Gastroesophageal sphincter (tissue), 3 donors: ENCODE data around the gene TMEM121B.

Experiments used
- CTCF ChIP-seq, 4 experiments: fragments of 200-600 bp in 2 of 4; fragments of 450-650 bp in 2 of 4; sonication (generic) in 1 of 4; IDR thresholded peaks; one replicate each; pipeline ENCODE4 v1.5.1; 2017 to 2019; ENCODE audit warnings: antibody characterized with exemption in 4 of 4, mild to moderate bottlenecking in 2 of 4, moderate library complexity in 2 of 4
- POLR2A ChIP-seq, 2 donors: fragments of 450-650 bp; IDR thresholded peaks; one replicate each; pipeline ENCODE4 v1.6.1; 2017; ENCODE audit warnings: antibody characterized with exemption in 2 of 2, mild to moderate bottlenecking in 2 of 2, moderate library complexity in 1 of 2
- POLR2AphosphoS5 ChIP-seq: sonication (generic); formaldehyde crosslinking; IDR thresholded peaks from one replicate; pipeline ENCODE4 v1.6.1; 2017; ENCODE audit warnings: antibody characterized with exemption

DNA sequence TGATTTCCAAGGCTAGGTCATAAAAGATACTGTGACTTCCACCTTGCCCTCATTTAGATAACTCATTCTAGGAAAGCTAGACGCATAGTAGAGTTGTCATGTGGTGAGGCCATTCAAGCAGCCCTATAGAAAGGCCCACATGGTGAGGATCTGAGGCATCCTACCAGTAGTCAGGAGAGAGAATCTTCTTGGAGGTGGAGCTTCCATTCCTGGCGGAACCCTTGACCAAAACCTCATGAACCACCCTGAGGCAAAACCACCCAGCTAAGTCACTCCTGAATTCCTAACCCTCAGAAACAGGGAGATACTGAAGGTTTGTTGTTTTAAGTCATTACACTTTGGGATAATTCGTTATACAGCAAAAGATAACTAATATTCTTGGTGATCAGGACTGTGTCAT is 40.8 kb upstream of the TMEM121B start:
- TF ChIP-seq CTCF (IDR thresholded peaks at IDR 0.05) (no peak), POLR2AphosphoS5 (no peak), POLR2A (IDR thresholded peaks at IDR 0.05) (no peak)
